GM12878 (cell line): ENCODE data around the gene OR10H2. TPM values are rescaled to one million over a fixed set of nuclear protein-coding genes. Genes with fewer than 3 reads are reported as not detected.

Experiments used
- ATAC-seq: fragments of 200-7000 bp; cut with Tn5 transposase; 3 replicates; pipeline ENCODE4 v1.9.1; 2020; ENCODE audit warnings: mild to moderate bottlenecking, moderate library complexity
- Bru-seq: library from RNA; stranded (reverse); fragments of 400-500 nt; gene quantifications from one replicate; lab custom pipeline; 2021; lab: Mats Ljungman, UMichigan
- BruChase-seq, 2 experiments: library from RNA; stranded (reverse); fragments of 400-500 nt; gene quantifications; one replicate each; lab custom pipeline; 2021; lab: Mats Ljungman, UMichigan
- BruUV-seq: library from RNA; stranded (reverse); fragments of 400-500 nt; replicated peaks from 2 replicates; lab custom pipeline; 2021; lab: Mats Ljungman, UMichigan
- CTCF ChIA-PET: fragments of 300-600 bp; sonication (Branson Sonifier 250); formaldehyde crosslinking; extraction: SDS; loops from one replicate; lab custom pipeline; 2021; ENCODE audit warnings: inconsistent platforms; lab: Yijun Ruan, JAX
- POLR2A ChIA-PET: fragments of 350-600 bp; formaldehyde crosslinking; extraction: SDS; loops from one replicate; lab custom pipeline; 2021; ENCODE audit warnings: inconsistent platforms; lab: Charles Lee
- RAD21 ChIA-PET: fragments of 300-600 bp; sonication (Branson Sonifier 250); formaldehyde crosslinking; loops from one replicate; lab custom pipeline; 2023; ENCODE audit warnings: antibody characterized with exemption; ENCODE audit not compliant: unreplicated experiment; lab: Charles Lee
- SMC1A ChIA-PET: fragments of 300-600 bp; sonication (Branson Sonifier 250); formaldehyde crosslinking; loops from one replicate; lab custom pipeline; 2023; ENCODE audit not compliant: unreplicated experiment, uncharacterized antibody; lab: Charles Lee
- DNase-seq: peaks from one replicate; pipeline ENCODE4 v3.0.0-alpha.2; 2011; ENCODE audit warnings: low read depth, low spot score
- FAIRE-seq: peaks from 3 replicates; lab custom pipeline; 2011; peaks lifted over from hg19 to GRCh38; lab: Jason Lieb, UNC
- H2AFZ ChIP-seq: 2 replicates; pipeline ENCODE4 v1.6.0; 2011; ENCODE audit warnings: low read depth, low read length, control low read depth; ENCODE audit not compliant: control insufficient read depth
- H3K27ac ChIP-seq: 2 replicates; pipeline ENCODE4 v1.5.1; 2011; ENCODE audit warnings: control low read depth; ENCODE audit not compliant: control insufficient read depth, insufficient read depth
- H3K27me3 ChIP-seq, 2 experiments: replicated peaks in 1 of 2; 2 replicates each; pipeline versions ENCODE4 v1.6.0 to v1.6.1; 2011; ENCODE audit warnings: low read length in 1 of 2; ENCODE audit not compliant: control insufficient read depth in 2 of 2, insufficient read depth in 2 of 2
- H3K36me3 ChIP-seq, 2 experiments: 2 replicates each; pipeline ENCODE4 v1.5.1; 2011; ENCODE audit warnings: low read length in 1 of 2; ENCODE audit not compliant: control insufficient read depth in 2 of 2, insufficient read depth in 2 of 2
- H3K4me1 ChIP-seq: 2 replicates; pipeline ENCODE4 v1.6.1; 2011; ENCODE audit warnings: mild to moderate bottlenecking, low read length, moderate library complexity, mixed read lengths; ENCODE audit not compliant: control insufficient read depth, insufficient read depth
- H3K4me2 ChIP-seq: 2 replicates; pipeline ENCODE4 v1.6.0; 2011; ENCODE audit warnings: control low read depth; ENCODE audit not compliant: control insufficient read depth, insufficient read depth
- H3K4me3 ChIP-seq: fragments of 200-600 bp; sonication (generic); 2 replicates; pipeline ENCODE4 v1.5.1; 2016
- H3K79me2 ChIP-seq: 2 replicates; pipeline ENCODE4 v1.6.0; 2011; ENCODE audit warnings: low read length; ENCODE audit not compliant: control insufficient read depth, insufficient read depth
- H3K9ac ChIP-seq: 2 replicates; pipeline ENCODE4 v1.8.0; 2011; ENCODE audit warnings: low read length, control low read depth, mixed read lengths; ENCODE audit not compliant: control insufficient read depth, insufficient read depth
- H3K9me3 ChIP-seq: replicated peaks from 3 replicates; pipeline ENCODE4 v1.5.1; 2011; ENCODE audit warnings: mild to moderate bottlenecking, low read length; ENCODE audit not compliant: control insufficient read depth, insufficient read depth
- H4K20me1 ChIP-seq: 2 replicates; pipeline ENCODE4 v1.6.0; 2011; ENCODE audit not compliant: control insufficient read depth, insufficient read depth
- CBFB ChIP-seq: IDR thresholded peaks from 2 replicates; pipeline ENCODE4 v1.6.1; 2016; ENCODE audit warnings: antibody characterized with exemption, low read depth
- EED ChIP-seq: sonication (generic); IDR thresholded peaks from 2 replicates; pipeline ENCODE4 v1.6.1; 2016; ENCODE audit warnings: antibody characterized with exemption, low read depth
- IKZF2 ChIP-seq, 2 experiments: fragments of 450-650 bp; IDR thresholded peaks; 2 replicates each; pipeline ENCODE4 v1.6.1; 2017; ENCODE audit warnings: mild to moderate bottlenecking in 2 of 2, moderate library complexity in 2 of 2
- IRF4 ChIP-seq: IDR thresholded peaks from 2 replicates; pipeline ENCODE4 v1.6.1; 2011; ENCODE audit warnings: low read depth, low read length
- KAT2A ChIP-seq: conservative IDR thresholded peaks from 2 replicates; pipeline ENCODE4 v1.6.1; 2011; ENCODE audit warnings: low read depth, low read length; ENCODE audit not compliant: control insufficient read depth
- LARP7 ChIP-seq: fragments of 450-650 bp; IDR thresholded peaks from 2 replicates; pipeline ENCODE4 v1.6.1; 2017; ENCODE audit warnings: mild to moderate bottlenecking
- MLLT1 ChIP-seq: fragments of 450-650 bp; IDR thresholded peaks from 2 replicates; pipeline ENCODE4 v1.6.1; 2016; ENCODE audit warnings: mild to moderate bottlenecking
- MTA2 ChIP-seq: fragments of 450-650 bp; IDR thresholded peaks from 2 replicates; pipeline ENCODE4 v1.6.1; 2016; ENCODE audit warnings: low read depth, mild to moderate bottlenecking, moderate library complexity
- NKRF ChIP-seq: fragments of 450-650 bp; conservative IDR thresholded peaks from 2 replicates; pipeline ENCODE4 v1.6.1; 2017; ENCODE audit warnings: mild to moderate bottlenecking, moderate library complexity
- NR2F1 ChIP-seq: fragments of 450-650 bp; conservative IDR thresholded peaks from 2 replicates; pipeline ENCODE4 v1.6.1; 2017; ENCODE audit warnings: mild to moderate bottlenecking
- PAX8 ChIP-seq: fragments of 450-650 bp; IDR thresholded peaks from 2 replicates; pipeline ENCODE4 v1.6.1; 2017; ENCODE audit warnings: mild to moderate bottlenecking, moderate library complexity
- SIN3A ChIP-seq: IDR thresholded peaks from 2 replicates; pipeline ENCODE4 v1.6.1; 2012; ENCODE audit warnings: low read depth, low read length, improper control_type of control experiment
- SIX5 ChIP-seq: IDR thresholded peaks from 2 replicates; pipeline ENCODE4 v1.6.1; 2011; ENCODE audit warnings: mild to moderate bottlenecking, low read depth, low read length, moderate library complexity; ENCODE audit not compliant: severe bottlenecking
- TCF12 ChIP-seq: IDR thresholded peaks from 2 replicates; pipeline ENCODE4 v1.6.1; 2011; ENCODE audit warnings: low read depth, mild to moderate bottlenecking, low read length
- ZNF687 ChIP-seq: fragments of 450-650 bp; IDR thresholded peaks from 2 replicates; pipeline ENCODE4 v1.6.1; 2017; ENCODE audit warnings: mild to moderate bottlenecking, moderate library complexity
- WGBS: methylation state at CpG from one replicate; pipeline ENCODE4 v1.1.6; 2016; ENCODE audit warnings: low lambda C conversion rate; ENCODE audit not compliant: insufficient replicate concordance, insufficient coverage; ENCODE audit errors: missing lambda C conversion rate; 5-methylcytosine and 5-hydroxymethylcytosine counted together
- in situ Hi-C: fragments of 300-500 bp; cut with MboI; formaldehyde crosslinking; loops from 9 replicates; pipeline ENCODE4 v1.14.3; 2018; ENCODE audit warnings: mixed read lengths
- intact Hi-C: fragments of 100-400 bp; cut with micrococcal nuclease; formaldehyde crosslinking; loops from one replicate; pipeline ENCODE4 v1.14.2; 2022; ENCODE audit not compliant: unreplicated experiment
- long read RNA-seq, 2 experiments: library from polyadenylated mRNA; unstranded; transcript quantifications; one replicate each; pipeline ENCODE4 v2.0.0, GENCODE V29; 2019 to 2020
- polyA minus RNA-seq, 3 experiments: library from RNA; depleted of rRNA, polyadenylated mRNA; stranded (reverse); fragments of >200 nt; gene quantifications; 2 replicates each; pipeline ENCODE4 v1.2.3, GENCODE V29; 2011
- polyA plus RNA-seq, 11 experiments: library from polyadenylated mRNA; depleted of rRNA in 4 of 11; unstranded in 6 of 11; stranded (reverse) in 5 of 11; fragments of >200 nt; fragmentation: Nextera tagmentation in 4 of 11; fragmentation: Illumina TruSeq in 1 of 11; extraction: Ambion mirVana in 4 of 11; extraction: Trizol in 1 of 11; gene quantifications; 1 replicate in 1 of 11; 2 replicates in 10 of 11; pipeline versions ENCODE4 v1.2.1 to v1.2.3, GENCODE V29; 2011 to 2016; ENCODE audit warnings: inconsistent platforms in 2 of 11, missing spikeins in 2 of 11, low read depth in 1 of 11
- total RNA-seq, 4 experiments: library from RNA; depleted of rRNA in 3 of 4; stranded (reverse); fragments of >200 nt in 3 of 4; fragmentation: Illumina TruSeq in 1 of 4; extraction: Trizol in 1 of 4; gene quantifications; 2 replicates each; pipeline versions ENCODE4 v1.2.1 to v1.2.3, GENCODE V29; 2013 to 2021

OR10H2 gene
- total RNA-seq (2013; cell fraction: nucleolus; rRNA removed), result not detected in 2 replicates
- total RNA-seq (2014; rRNA removed) (not detected in 2 replicates), total RNA-seq (2014; rRNA removed; fragmentation: Illumina TruSeq; extraction: Trizol) (not detected in 2 replicates), total RNA-seq (2021) (not detected in 2 replicates), polyA plus RNA-seq (2011; rRNA removed) (not detected in 2 replicates), polyA plus RNA-seq (2014; fragmentation: Illumina TruSeq; extraction: Trizol) (not detected in 2 replicates), polyA plus RNA-seq (2014; fragmentation: Nextera tagmentation; extraction: Ambion mirVana) (not detected), polyA plus RNA-seq (2014; rRNA removed) (not detected in 2 replicates), polyA plus RNA-seq (2016; fragmentation: Nextera tagmentation; extraction: Ambion mirVana) (not detected), polyA minus RNA-seq (2011; rRNA and poly(A)+ RNA removed) (not detected in 2 replicates), Bru-seq, nascent RNA (not detected), BruChase-seq, experiment 1, labeled RNA remaining after a 6-hour chase (not detected), BruChase-seq, experiment 2, labeled RNA remaining after a 2-hour chase (not detected)
- not detected for polyA plus RNA-seq (2011; ENCODE audit: low read depth)
- polyA plus RNA-seq (2011; cell fraction: cytosol; rRNA removed), result not detected in 2 replicates
- polyA plus RNA-seq (2011; cell fraction: nucleus; rRNA removed), result not detected in 2 replicates
- not detected in 2 replicates for polyA plus RNA-seq (2012)
- polyA minus RNA-seq (2011; cell fraction: cytosol; rRNA and poly(A)+ RNA removed), result not detected in 2 replicates
- polyA minus RNA-seq (2011; cell fraction: nucleus; rRNA and poly(A)+ RNA removed), result not detected in 2 replicates
- long read RNA-seq, experiment 1, result 0 reads
- long read RNA-seq, experiment 2, result 0 reads

- no peak for DNase-seq
- no peak for ATAC-seq
- H3K36me3 ChIP-seq, result no peaks in the 10 kb centered on the region
- in situ Hi-C loops, result no loop called here
- no peaks in the 10 kb centered on the region; a peak in 1 of 4 replicates for H3K27me3 ChIP-seq
- WGBS, result 32% methylated on average over 5 of the region's 5 CpGs
- H2AFZ ChIP-seq, result no peak within 1 kb of the TSS
- H3K9ac ChIP-seq, result no peak within 1 kb of the TSS
- FAIRE-seq, result no peak
- no peak within 1 kb of the TSS for H3K4me3 ChIP-seq
- intact Hi-C loops, result no loop called here
- BruUV-seq, result no TSS peak
- no peaks in the 10 kb centered on the region for H4K20me1 ChIP-seq
- no peaks in the 10 kb centered on the region for H3K79me2 ChIP-seq
- SMC1A ChIA-PET, result interaction anchor here (0.6 kb wide), 1 partner anchor 14 kb away, joined by 3 read pairs; no protein-coding TSS in a partner anchor
- RAD21 ChIA-PET, result no interaction called here
- H3K27ac ChIP-seq, result no peak within 1 kb of the TSS
- POLR2A ChIA-PET, result no interaction called here
- H3K9me3 ChIP-seq, result no peaks in the 10 kb centered on the region
- CTCF ChIA-PET, result no interaction called here
- H3K4me2 ChIP-seq, result no peak within 1 kb of the TSS
- no peaks in the 10 kb centered on the region for H3K4me1 ChIP-seq
- no peak for TF ChIP-seq LARP7
- TF ChIP-seq TCF12, result no peak
- no peak for TF ChIP-seq ZNF687
- no peak for TF ChIP-seq SIN3A
- no peak for TF ChIP-seq MTA2
- no peak for TF ChIP-seq CBFB
- no peak for TF ChIP-seq SIX5
- no peak for TF ChIP-seq MLLT1
- TF ChIP-seq IRF4, result no peak
- TF ChIP-seq NKRF, result no peak
- TF ChIP-seq IKZF2 (IDR thresholded peaks at IDR 0.05), result no peak
- TF ChIP-seq EED, result no peak
- no peak for TF ChIP-seq KAT2A
- TF ChIP-seq NR2F1, result no peak
- TF ChIP-seq PAX8, result no peak
These were observed at the start of gene OR10H2 for GRCh38 chr19:15727724-15728123. Gene OR10H2, plus strand, starts transcription at chr19:15728024. Its CDS starts 20 bp downstream, at chr19:15728044.
